ENCODE data around the gene ANKRD13A. TPM values are rescaled to one million over a fixed set of nuclear protein-coding genes. Genes with fewer than 3 reads are reported as not detected.

The ANKRD13A gene
- total and polyA plus RNA-seq, 2 donors (not counting 1 experiment from before 2014, with no cell fraction given) = 150 to 185 TPM

DNA sequence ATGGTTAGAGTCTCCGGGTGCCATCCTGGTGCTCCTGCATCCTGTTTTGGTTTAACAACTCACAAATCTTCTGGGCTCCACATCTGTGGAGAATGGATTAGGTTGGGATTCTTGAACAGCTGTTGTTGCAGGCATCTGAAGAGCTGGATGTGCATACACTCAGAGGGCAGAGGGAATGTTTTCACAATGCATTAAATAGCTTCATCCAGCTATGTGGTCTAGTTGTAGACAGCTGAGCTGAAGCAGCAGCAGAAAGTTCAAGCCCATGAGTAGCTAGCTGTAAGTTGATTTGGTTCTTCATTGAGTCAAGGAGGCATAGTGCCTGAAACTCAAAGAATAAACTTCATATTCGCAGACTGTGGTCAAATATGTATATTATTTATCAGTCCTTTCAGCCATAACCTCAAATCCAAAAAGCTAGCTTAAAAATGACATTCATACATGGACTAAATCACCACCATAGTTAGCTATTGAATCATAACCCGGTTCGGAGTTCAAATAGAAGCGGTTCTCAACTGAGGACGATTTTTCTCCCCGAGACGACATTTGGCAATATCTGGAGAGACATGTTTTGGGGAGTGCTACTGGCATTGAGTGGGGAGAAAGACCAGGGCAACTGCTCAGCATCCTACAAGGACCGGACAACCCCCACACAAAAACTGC lies 858 bp upstream of the ANKRD13A start:
- 93% methylated on average over 3 of the region's 9 CpGs for WGBS (ENCODE audit: insufficient coverage)
- Mint-ChIP-seq H3K27me3 (no peaks in the 10 kb centered on the region), H3K9me3 (ENCODE audit: insufficient read depth) (no peaks in the 10 kb centered on the region), H3K27ac (peak overlapping the region; percentile 98), H3K4me1 (peaks cover 72% of the 10 kb centered on the region), H3K4me3 (peak overlapping the region; percentile 90)
- H3K4me3 ChIP-seq (ENCODE audit: control extremely low read depth in 1 of 5, extremely low read depth in 1 of 5, insufficient read depth in 1 of 5, low read depth in 2 of 5, low read length in 4 of 5) = peak overlapping the region; percentile 76 to 93 (median 83)
- CTCF ChIA-PET = interaction anchor here (0.5 to 6.8 kb wide), 2 partner anchors 14 to 211 kb away, joined by 3 to 46 read pairs; no protein-coding TSS in a partner anchor
- H2AFZ ChIP-seq (ENCODE audit: insufficient read depth, low read depth, low read length, poor library complexity, severe bottlenecking) = peak overlapping the region; percentile 77
- peaks cover 23% of the 10 kb centered on the region for H4K20me1 ChIP-seq (ENCODE audit: control insufficient read depth, insufficient read depth, low read length, poor library complexity, severe bottlenecking)
- peaks cover 49 to 65% of the 10 kb centered on the region in 2 donors for H3K4me1 ChIP-seq (ENCODE audit: control insufficient read depth in 2 of 2, insufficient read depth in 2 of 2, low read length in 2 of 2)
- peaks cover 86% of the 10 kb centered on the region for H3K79me2 ChIP-seq (ENCODE audit: control insufficient read depth, insufficient read depth, low read length)
- ATAC-seq (ENCODE audit: low read depth) (no peak), DNase-seq (no peak)
- peaks cover 6 to 10% of the 10 kb centered on the region in 2 experiments for H3K36me3 ChIP-seq (replicated peaks in 1 of 2; ENCODE audit: control extremely low read depth in 1 of 2, control insufficient read depth in 1 of 2, extremely low read depth in 1 of 2, insufficient read depth in 2 of 2, low read length in 1 of 2)
- H3K27ac ChIP-seq (ENCODE audit: low read length in 2 of 2) = peak overlapping the region; percentile 93 to 97
- peak overlapping the region; percentile 84 for H3K4me2 ChIP-seq (replicated peaks; ENCODE audit: low read depth, low read length, poor library complexity, severe bottlenecking)
- H3K9me3 ChIP-seq (ENCODE audit: control extremely low read depth in 1 of 3, control insufficient read depth in 2 of 3, insufficient read depth in 1 of 3, low read length in 2 of 3) = no peaks in the 10 kb centered on the region
- TF ChIP-seq, protein P1, sequence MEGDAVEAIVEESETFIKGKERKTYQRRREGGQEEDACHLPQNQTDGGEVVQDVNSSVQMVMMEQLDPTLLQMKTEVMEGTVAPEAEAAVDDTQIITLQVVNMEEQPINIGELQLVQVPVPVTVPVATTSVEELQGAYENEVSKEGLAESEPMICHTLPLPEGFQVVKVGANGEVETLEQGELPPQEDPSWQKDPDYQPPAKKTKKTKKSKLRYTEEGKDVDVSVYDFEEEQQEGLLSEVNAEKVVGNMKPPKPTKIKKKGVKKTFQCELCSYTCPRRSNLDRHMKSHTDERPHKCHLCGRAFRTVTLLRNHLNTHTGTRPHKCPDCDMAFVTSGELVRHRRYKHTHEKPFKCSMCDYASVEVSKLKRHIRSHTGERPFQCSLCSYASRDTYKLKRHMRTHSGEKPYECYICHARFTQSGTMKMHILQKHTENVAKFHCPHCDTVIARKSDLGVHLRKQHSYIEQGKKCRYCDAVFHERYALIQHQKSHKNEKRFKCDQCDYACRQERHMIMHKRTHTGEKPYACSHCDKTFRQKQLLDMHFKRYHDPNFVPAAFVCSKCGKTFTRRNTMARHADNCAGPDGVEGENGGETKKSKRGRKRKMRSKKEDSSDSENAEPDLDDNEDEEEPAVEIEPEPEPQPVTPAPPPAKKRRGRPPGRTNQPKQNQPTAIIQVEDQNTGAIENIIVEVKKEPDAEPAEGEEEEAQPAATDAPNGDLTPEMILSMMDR (IDR thresholded peaks at IDR 0.05) = no peak
- TF ChIP-seq EZH2 (IDR thresholded peaks at IDR 0.05; ENCODE audit: borderline replicate concordance, insufficient read depth, low read depth, low read length, poor library complexity, severe bottlenecking) = no peak
- peak overlapping the region; percentile 78 for H3K9ac ChIP-seq (ENCODE audit: low read length)
- H3K27me3 ChIP-seq (replicated peaks in 1 of 4; ENCODE audit: control extremely low read depth in 1 of 4, control insufficient read depth in 3 of 4, insufficient read depth in 4 of 4, low read length in 3 of 4) = no peaks in the 10 kb centered on the region
- POLR2A ChIA-PET = interaction anchor here (0.9 to 4.4 kb wide), 2 partner anchors 14 to 38 kb away, joined by 7 to 32 read pairs; no protein-coding TSS in a partner anchor
- intact Hi-C loops (cut with micrococcal nuclease) = loop anchor here (2.0 to 10.0 kb wide), 3 partner anchors 114 to 286 kb away; partner anchors contain the start of genes ATP2A2, FAM222A and GLTP

DNA sequence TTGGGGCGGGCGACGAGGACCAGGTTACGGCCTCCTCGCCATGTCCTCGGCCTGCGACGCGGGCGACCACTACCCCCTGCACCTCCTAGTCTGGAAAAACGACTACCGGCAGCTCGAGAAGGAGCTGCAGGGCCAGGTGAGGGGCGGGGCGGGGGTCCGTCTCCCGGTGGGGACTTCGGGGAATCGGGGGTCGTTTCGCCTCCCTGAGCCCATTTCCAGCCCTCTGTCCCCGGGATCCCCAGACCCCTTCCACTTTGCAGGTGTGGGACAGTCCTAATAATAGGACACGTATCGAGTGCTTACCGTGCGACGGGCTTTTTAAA lies 380 bp downstream of the ANKRD13A start:
- peak overlapping the region; percentile 76 to 93 (median 83) for H3K4me3 ChIP-seq (ENCODE audit: control extremely low read depth in 1 of 5, extremely low read depth in 1 of 5, insufficient read depth in 1 of 5, low read depth in 2 of 5, low read length in 4 of 5)
- H3K79me2 ChIP-seq (ENCODE audit: control insufficient read depth, insufficient read depth, low read length) = peaks cover 86% of the 10 kb centered on the region
- no peak for ATAC-seq (ENCODE audit: low read depth)
- no peaks in the 10 kb centered on the region for H3K27me3 ChIP-seq (replicated peaks in 1 of 4; ENCODE audit: control extremely low read depth in 1 of 4, control insufficient read depth in 3 of 4, insufficient read depth in 4 of 4, low read length in 3 of 4)
- no peak for TF ChIP-seq EZH2 (IDR thresholded peaks at IDR 0.05; ENCODE audit: borderline replicate concordance, insufficient read depth, low read depth, low read length, poor library complexity, severe bottlenecking)
- TF ChIP-seq, protein P1 (IDR thresholded peaks at IDR 0.05) = no peak
- peaks cover 6 to 13% of the 10 kb centered on the region in 2 experiments for H3K36me3 ChIP-seq (replicated peaks in 1 of 2; ENCODE audit: control extremely low read depth in 1 of 2, control insufficient read depth in 1 of 2, extremely low read depth in 1 of 2, insufficient read depth in 2 of 2, low read length in 1 of 2)
- H3K4me2 ChIP-seq (replicated peaks; ENCODE audit: low read depth, low read length, poor library complexity, severe bottlenecking) = peak overlapping the region; percentile 84
- no peak for DNase-seq
- under 1% methylated on average over 21 of the region's 27 CpGs for WGBS (ENCODE audit: insufficient coverage)
- POLR2A ChIA-PET = interaction anchor here (0.6 to 4.4 kb wide), 2 partner anchors 12 to 431 kb away, joined by 5 to 32 read pairs; no protein-coding TSS in a partner anchor
- peaks cover 45 to 68% of the 10 kb centered on the region in 2 donors for H3K4me1 ChIP-seq (ENCODE audit: control insufficient read depth in 2 of 2, insufficient read depth in 2 of 2, low read length in 2 of 2)
- CTCF ChIA-PET = interaction anchor here (6.8 kb wide), 1 partner anchor 12 kb away, joined by 46 read pairs; no protein-coding TSS in a partner anchor
- H3K9me3 ChIP-seq (ENCODE audit: control extremely low read depth in 1 of 3, control insufficient read depth in 2 of 3, insufficient read depth in 1 of 3, low read length in 2 of 3) = no peaks in the 10 kb centered on the region
- Mint-ChIP-seq H3K27ac (peak overlapping the region; percentile 98), H3K27me3 (no peaks in the 10 kb centered on the region), H3K4me3 (peak overlapping the region; percentile 100), H3K9me3 (ENCODE audit: insufficient read depth) (no peaks in the 10 kb centered on the region), H3K4me1 (peaks cover 72% of the 10 kb centered on the region)
- peak overlapping the region; percentile 42 to 93 for H3K27ac ChIP-seq (ENCODE audit: low read length in 2 of 2)
- peak overlapping the region; percentile 78 for H3K9ac ChIP-seq (ENCODE audit: low read length)
- H2AFZ ChIP-seq (ENCODE audit: insufficient read depth, low read depth, low read length, poor library complexity, severe bottlenecking) = peak overlapping the region; percentile 77
- intact Hi-C loops (cut with micrococcal nuclease) = loop anchor here (1.0 to 10.0 kb wide), 4 partner anchors 12 to 287 kb away; partner anchors contain the start of genes ATP2A2, FAM222A and GLTP
- peaks cover 19% of the 10 kb centered on the region for H4K20me1 ChIP-seq (ENCODE audit: control insufficient read depth, insufficient read depth, low read length, poor library complexity, severe bottlenecking)
